ENCODE results near the gene SEC11C. TPM values are rescaled to one million over a fixed set of nuclear protein-coding genes. Genes with fewer than 3 reads are reported as not detected.
"Not testable (repeated sequence)": the region's sequence is repeated elsewhere in the genome, so short reads cannot be mapped to it uniquely, and the experiment has no call there.

Gene SEC11C
- total and polyA plus RNA-seq, 4 experiments from 2014 or later = 85.1 to 271 (median 151) TPM

DNA sequence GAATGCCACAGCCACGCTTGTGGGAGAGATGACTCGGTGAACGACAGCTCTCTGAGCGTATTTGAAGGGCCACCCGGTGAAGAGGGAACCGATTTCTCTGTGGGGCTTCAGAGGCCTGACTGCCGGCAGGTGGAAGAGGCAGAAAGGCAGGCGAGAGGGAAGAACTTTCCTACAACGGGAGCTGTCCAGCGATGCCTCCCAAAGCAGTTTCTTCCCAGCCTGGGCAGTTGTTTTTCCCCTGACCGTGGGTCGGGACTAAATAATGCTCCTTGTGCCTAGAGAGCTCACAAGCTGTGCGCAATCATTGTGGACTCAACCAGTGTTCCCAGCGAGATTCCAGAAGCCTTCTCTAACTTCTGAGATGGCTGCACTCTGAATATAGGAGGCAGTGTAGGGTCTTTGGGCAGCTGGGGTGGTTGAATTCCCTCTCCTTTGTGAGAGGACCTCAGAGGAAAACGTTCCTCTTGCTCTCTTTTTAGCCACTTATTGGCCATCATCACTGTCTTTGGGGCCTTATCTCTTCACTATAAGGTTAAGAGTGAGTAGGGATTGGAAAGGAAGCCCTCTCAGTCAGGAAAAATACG lies 710 bp downstream of the SEC11C start:
- peaks cover 2 to 4% of the 10 kb centered on the region in 2 donors for H3K27me3 Mint-ChIP-seq
- H3K27me3 ChIP-seq (ENCODE audit: insufficient read depth, low read length) = no peaks in the 10 kb centered on the region
- H3K36me3 ChIP-seq (ENCODE audit: insufficient read depth, low read length) = no peaks in the 10 kb centered on the region
- peak overlapping the region; percentile 59 to 88 for H3K4me3 ChIP-seq (ENCODE audit: low read length in 2 of 2)
- peak overlapping the region; percentile 91 for H3K27ac ChIP-seq (ENCODE audit: low read depth, low read length)
- DNase-seq = no peak
- peaks cover 47% of the 10 kb centered on the region for H3K4me1 ChIP-seq (ENCODE audit: insufficient read depth, low read length)
- H3K36me3 Mint-ChIP-seq = peaks cover 0 to 5% of the 10 kb centered on the region in 2 donors
- H3K9me3 ChIP-seq (ENCODE audit: control insufficient read depth in 1 of 2, low read length in 2 of 2) = no peaks in the 10 kb centered on the region
- ChIA-PET POLR2A (ENCODE audit: partially characterized antibody) (interaction anchor here (1.3 to 1.8 kb wide), 6 partner anchors 12 to 469 kb away, joined by 3 to 7 read pairs (median 3); partner anchors contain the start of gene MALT1), CTCF (ENCODE audit: partially characterized antibody) (interaction anchor here (1.3 to 1.4 kb wide), 2 partner anchors 57 to 168 kb away, joined by 3 to 4 read pairs; no protein-coding TSS in a partner anchor)
- peak overlapping the region; percentile 92 to 97 (median 95) for H3K4me3 Mint-ChIP-seq
- peaks cover 34 to 60% (median 44%) of the 10 kb centered on the region in 4 donors for H3K4me1 Mint-ChIP-seq
- H3K27ac Mint-ChIP-seq = peak overlapping the region; percentile 99 to 100 (median 100)
- H3K9me3 Mint-ChIP-seq = peaks cover 0 to 2% (median 0%) of the 10 kb centered on the region in 8 donors
- intact Hi-C loops (cut with micrococcal nuclease) = loop anchor here (2.0 kb wide), 1 partner anchor 760 kb away; no protein-coding TSS in a partner anchor

DNA sequence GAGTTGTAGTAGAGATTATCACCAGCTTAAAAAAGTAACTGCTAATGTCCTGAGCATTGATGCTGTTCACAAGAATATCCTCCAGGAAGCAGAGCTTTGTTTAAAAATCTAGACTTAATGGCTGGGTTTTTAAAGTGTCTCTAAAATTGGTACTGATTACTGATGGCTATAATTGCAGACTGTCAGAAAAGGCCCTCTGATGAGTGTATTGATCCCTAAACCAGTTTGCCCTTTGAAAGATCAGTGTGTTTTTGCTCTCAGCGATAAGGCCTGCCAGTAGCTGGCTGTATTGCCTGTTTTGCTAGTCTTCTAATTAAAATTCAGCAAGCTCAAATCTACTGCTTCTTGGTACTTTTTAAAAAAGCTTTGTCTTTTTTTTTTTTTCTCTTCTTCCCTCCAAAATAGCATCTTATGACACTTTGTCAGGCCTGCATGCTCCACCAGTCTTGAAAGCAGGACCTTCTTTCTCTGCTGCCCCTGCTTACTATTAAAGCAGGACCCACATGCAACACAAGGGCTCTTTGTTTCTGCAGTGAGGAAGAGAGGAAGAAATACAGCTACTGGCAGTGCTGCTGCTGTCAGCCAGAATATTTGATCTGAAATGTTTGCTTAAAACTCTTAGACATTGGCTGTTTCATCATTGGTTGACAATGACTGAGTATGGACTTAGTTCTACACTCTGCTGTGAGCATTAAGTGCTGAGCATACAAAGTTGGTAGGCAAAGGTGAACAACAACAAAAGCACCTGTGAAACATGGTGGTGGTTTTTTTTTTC lies 1.8 kb downstream of the SEC11C start:
- Mint-ChIP-seq H3K4me1 (peaks cover 43 to 71% (median 53%) of the 10 kb centered on the region in 4 donors), H3K36me3 (peaks cover 4 to 12% of the 10 kb centered on the region in 2 donors), H3K9me3 (peaks cover 0 to 2% (median 0%) of the 10 kb centered on the region in 8 donors), H3K4me3 (peak overlapping the region; percentile 92 to 97 (median 95)), H3K27me3 (no peaks in the 10 kb centered on the region), H3K27ac (peak overlapping the region; percentile 71 to 100 (median 99))
- Histone ChIP-seq H3K36me3 (ENCODE audit: insufficient read depth, low read length) (no peaks in the 10 kb centered on the region), H3K27me3 (ENCODE audit: insufficient read depth, low read length) (no peaks in the 10 kb centered on the region), H3K27ac (ENCODE audit: low read depth, low read length) (peak overlapping the region; percentile 11), H3K4me1 (ENCODE audit: insufficient read depth, low read length) (peaks cover 51% of the 10 kb centered on the region), H3K4me3 (ENCODE audit: low read length in 2 of 2) (peak overlapping the region in 1 of 2 donors; percentile 88), H3K9me3 (ENCODE audit: control insufficient read depth in 1 of 2, low read length in 2 of 2) (no peaks in the 10 kb centered on the region)
- intact Hi-C loops (cut with micrococcal nuclease) = loop anchor here (2.0 kb wide), 1 partner anchor 759 kb away; no protein-coding TSS in a partner anchor
- CTCF ChIA-PET (ENCODE audit: partially characterized antibody) = interaction anchor here (0.6 to 1.4 kb wide), 3 partner anchors 58 to 597 kb away, joined by 3 to 4 read pairs (median 3); no protein-coding TSS in a partner anchor
- peak in 1 of 5 donors; percentile 11 for DNase-seq
- POLR2A ChIA-PET (ENCODE audit: partially characterized antibody) = interaction anchor here (1.5 to 1.6 kb wide), 2 partner anchors 12 to 16 kb away, joined by 3 to 5 read pairs; no protein-coding TSS in a partner anchor

DNA sequence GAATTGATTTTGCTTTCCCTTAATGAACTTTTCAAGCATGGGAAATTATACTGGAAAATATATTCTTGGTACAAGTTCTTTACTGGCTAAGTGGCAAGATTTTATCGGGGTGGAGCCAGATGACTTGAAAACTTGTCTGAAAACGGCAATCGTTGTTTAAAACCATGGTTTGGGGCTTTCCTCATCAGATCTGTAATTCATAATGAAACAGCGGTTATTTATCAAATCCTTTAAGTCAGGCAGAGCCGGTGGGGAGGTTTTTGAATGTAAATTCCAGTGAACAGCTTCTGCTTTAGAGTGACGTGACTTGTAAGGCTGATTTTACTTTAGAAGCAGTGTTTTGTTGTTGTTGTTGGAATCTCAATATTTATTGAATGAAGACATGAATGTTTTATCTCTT lies 2.6 kb downstream of the SEC11C start:
- Mint-ChIP-seq H3K36me3 (peaks cover 4 to 13% of the 10 kb centered on the region in 2 donors), H3K4me3 (peak overlapping the region; percentile 65 to 97 (median 94)), H3K27me3 (no peaks in the 10 kb centered on the region), H3K9me3 (peaks cover 0 to 2% (median 0%) of the 10 kb centered on the region in 8 donors), H3K4me1 (peaks cover 44 to 79% (median 57%) of the 10 kb centered on the region in 4 donors), H3K27ac (peak overlapping the region; percentile 60 to 100 (median 75))
- CTCF ChIA-PET (ENCODE audit: partially characterized antibody) = no interaction called here
- H3K4me3 ChIP-seq (ENCODE audit: low read length in 2 of 2) = no peak overlapping the region
- H3K27ac ChIP-seq (ENCODE audit: low read depth, low read length) = peak overlapping the region; percentile 11
- intact Hi-C loops (cut with micrococcal nuclease) = no loop called here
- H3K36me3 ChIP-seq (ENCODE audit: insufficient read depth, low read length) = no peaks in the 10 kb centered on the region
- peaks cover 51% of the 10 kb centered on the region for H3K4me1 ChIP-seq (ENCODE audit: insufficient read depth, low read length)
- no peaks in the 10 kb centered on the region for H3K27me3 ChIP-seq (ENCODE audit: insufficient read depth, low read length)
- peak in 2 of 5 donors; percentile 9 to 51 for DNase-seq
- H3K9me3 ChIP-seq (ENCODE audit: control insufficient read depth in 1 of 2, low read length in 2 of 2) = no peaks in the 10 kb centered on the region
- POLR2A ChIA-PET (ENCODE audit: partially characterized antibody) = interaction anchor here (1.5 kb wide), 1 partner anchor 11 kb away, joined by 5 read pairs; no protein-coding TSS in a partner anchor

DNA sequence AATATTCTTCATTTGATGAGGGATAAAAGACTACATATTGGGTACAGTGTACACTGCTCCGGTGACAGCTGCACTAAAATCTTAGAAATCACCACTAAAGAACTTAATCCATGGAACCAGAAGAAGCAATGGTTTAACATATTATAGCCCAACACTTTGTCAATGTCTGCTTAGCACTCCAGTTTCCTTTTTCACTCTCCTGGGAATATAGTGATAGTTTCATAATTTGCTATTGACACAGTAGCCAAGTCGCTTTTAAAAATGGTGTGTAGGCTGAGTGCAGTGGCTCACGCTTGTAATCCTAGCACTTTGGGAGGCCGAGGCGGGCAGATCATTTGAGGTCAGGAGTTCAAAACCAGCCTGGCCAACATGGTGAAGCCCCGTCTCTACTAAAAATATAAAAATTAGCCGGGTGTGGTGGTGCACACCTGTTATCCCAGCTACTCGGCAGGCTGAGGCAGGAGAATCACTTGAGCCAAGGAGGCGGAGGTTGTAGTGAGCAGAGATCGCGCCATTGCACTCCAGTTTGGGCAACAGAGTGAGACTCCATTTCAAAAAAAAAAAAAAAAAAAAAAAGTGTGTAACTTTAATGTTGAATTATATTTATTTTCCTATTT lies 3.2 kb downstream of the SEC11C start:
- H3K9me3 ChIP-seq (ENCODE audit: control insufficient read depth in 1 of 2, low read length in 2 of 2); H3K9me3 Mint-ChIP-seq; H3K4me3 ChIP-seq (ENCODE audit: low read length in 2 of 2); CTCF ChIA-PET (ENCODE audit: partially characterized antibody); H3K27me3 ChIP-seq (ENCODE audit: insufficient read depth, low read length); intact Hi-C loops (cut with micrococcal nuclease); H3K36me3 ChIP-seq (ENCODE audit: insufficient read depth, low read length); DNase-seq; H3K27me3 Mint-ChIP-seq: not testable (repeated sequence)
- Histone ChIP-seq H3K4me1 (ENCODE audit: insufficient read depth, low read length) (peaks cover 51% of the 10 kb centered on the region), H3K27ac (ENCODE audit: low read depth, low read length) (peak overlapping the region; percentile 11)
- peaks cover 4 to 13% of the 10 kb centered on the region in 2 donors for H3K36me3 Mint-ChIP-seq
- peak overlapping the region; percentile 38 to 100 (median 67) for H3K27ac Mint-ChIP-seq
- peaks cover 47 to 85% (median 62%) of the 10 kb centered on the region in 4 donors for H3K4me1 Mint-ChIP-seq
- peak overlapping the region; percentile 17 to 97 (median 84) for H3K4me3 Mint-ChIP-seq
- POLR2A ChIA-PET (ENCODE audit: partially characterized antibody) = interaction anchor here (1.5 kb wide), 1 partner anchor 11 kb away, joined by 5 read pairs; no protein-coding TSS in a partner anchor

DNA sequence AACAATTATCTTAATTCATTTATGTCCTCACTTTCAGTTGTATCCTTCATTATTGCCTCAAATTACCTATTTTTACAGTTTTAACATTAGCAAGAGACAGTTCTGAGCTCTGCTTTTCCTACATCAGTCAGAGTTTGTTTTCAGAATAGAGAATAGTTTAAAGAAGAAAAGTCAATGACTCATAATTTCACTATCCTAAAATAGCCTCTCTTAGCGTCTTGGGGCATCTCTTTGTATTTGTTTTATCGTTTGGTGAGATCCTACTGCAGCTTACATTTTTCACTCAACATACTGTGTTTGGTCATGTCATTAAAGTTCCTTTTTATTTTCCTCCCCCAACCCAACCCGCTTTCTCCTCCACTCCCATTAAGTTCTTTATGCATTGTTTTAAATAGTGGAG lies 3.8 kb downstream of the SEC11C start:
- Histone ChIP-seq H3K4me3 (ENCODE audit: low read length in 2 of 2) (no peak overlapping the region), H3K36me3 (ENCODE audit: insufficient read depth, low read length) (no peaks in the 10 kb centered on the region), H3K27me3 (ENCODE audit: insufficient read depth, low read length) (no peaks in the 10 kb centered on the region), H3K4me1 (ENCODE audit: insufficient read depth, low read length) (peaks cover 51% of the 10 kb centered on the region), H3K9me3 (ENCODE audit: control insufficient read depth in 1 of 2, low read length in 2 of 2) (no peaks in the 10 kb centered on the region), H3K27ac (ENCODE audit: low read depth, low read length) (no peak overlapping the region)
- POLR2A ChIA-PET (ENCODE audit: partially characterized antibody) = no interaction called here
- Mint-ChIP-seq H3K4me3 (peak overlapping the region in 5 of 8 donors; percentile 3 to 76 (median 59)), H3K36me3 (peaks cover 4 to 13% of the 10 kb centered on the region in 2 donors), H3K4me1 (peaks cover 48 to 89% (median 65%) of the 10 kb centered on the region in 4 donors), H3K27ac (no peak overlapping the region), H3K27me3 (no peaks in the 10 kb centered on the region), H3K9me3 (peaks cover 0 to 2% (median 0%) of the 10 kb centered on the region in 8 donors)
- intact Hi-C loops (cut with micrococcal nuclease) = no loop called here
- CTCF ChIA-PET (ENCODE audit: partially characterized antibody) = no interaction called here
- no peak for DNase-seq

DNA sequence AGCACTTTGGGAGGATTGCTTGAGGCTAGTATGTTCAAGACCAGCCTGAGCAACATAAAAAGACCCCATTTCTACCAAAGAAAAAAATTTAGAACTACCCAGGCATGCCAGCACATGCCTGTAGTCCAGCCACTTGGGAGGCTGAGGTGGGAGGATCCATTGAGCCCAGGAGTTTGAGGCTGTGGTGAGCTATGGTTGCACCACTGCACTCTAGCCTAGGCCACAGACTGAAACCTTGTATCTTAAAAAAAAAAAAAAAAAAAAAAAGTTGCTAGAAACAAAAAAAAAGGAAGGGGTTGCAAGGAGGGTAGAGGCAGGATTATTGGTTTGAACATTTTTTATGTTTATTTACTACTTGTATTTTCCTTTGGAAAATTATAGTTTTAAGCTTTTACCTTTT lies 4.8 kb downstream of the SEC11C start:
- Histone ChIP-seq H3K36me3 (ENCODE audit: insufficient read depth, low read length) (no peaks in the 10 kb centered on the region), H3K9me3 (ENCODE audit: control insufficient read depth in 1 of 2, low read length in 2 of 2) (no peaks in the 10 kb centered on the region), H3K27ac (ENCODE audit: low read depth, low read length) (no peak overlapping the region), H3K4me1 (ENCODE audit: insufficient read depth, low read length) (peaks cover 58% of the 10 kb centered on the region), H3K4me3 (ENCODE audit: low read length in 2 of 2) (no peak overlapping the region), H3K27me3 (ENCODE audit: insufficient read depth, low read length) (no peaks in the 10 kb centered on the region)
- Mint-ChIP-seq H3K27ac (no peak overlapping the region), H3K9me3 (peaks cover 0 to 2% (median 0%) of the 10 kb centered on the region in 8 donors), H3K4me1 (peaks cover 51 to 90% (median 70%) of the 10 kb centered on the region in 4 donors), H3K36me3 (peaks cover 4 to 18% of the 10 kb centered on the region in 2 donors), H3K4me3 (no peak overlapping the region), H3K27me3 (no peaks in the 10 kb centered on the region)
- intact Hi-C loops (cut with micrococcal nuclease) = no loop called here
- DNase-seq = no peak
- ChIA-PET POLR2A (ENCODE audit: partially characterized antibody) (no interaction called here), CTCF (ENCODE audit: partially characterized antibody) (interaction anchor here (0.7 kb wide), 1 partner anchor 8 kb away, joined by 3 read pairs; no protein-coding TSS in a partner anchor)

Data from CD4-positive, alpha-beta memory T cell (primary cell).